Measurements from ENCODE around the gene MAP1LC3B. TPM values are rescaled to one million over a fixed set of nuclear protein-coding genes. Genes with fewer than 3 reads are reported as not detected.
"Not testable (repeated sequence)": the region's sequence is repeated elsewhere in the genome, so short reads cannot be mapped to it uniquely, and the experiment has no call there.

The MAP1LC3B gene
- total RNA-seq, 1 donor from 2014 or later = 141 TPM

DNA sequence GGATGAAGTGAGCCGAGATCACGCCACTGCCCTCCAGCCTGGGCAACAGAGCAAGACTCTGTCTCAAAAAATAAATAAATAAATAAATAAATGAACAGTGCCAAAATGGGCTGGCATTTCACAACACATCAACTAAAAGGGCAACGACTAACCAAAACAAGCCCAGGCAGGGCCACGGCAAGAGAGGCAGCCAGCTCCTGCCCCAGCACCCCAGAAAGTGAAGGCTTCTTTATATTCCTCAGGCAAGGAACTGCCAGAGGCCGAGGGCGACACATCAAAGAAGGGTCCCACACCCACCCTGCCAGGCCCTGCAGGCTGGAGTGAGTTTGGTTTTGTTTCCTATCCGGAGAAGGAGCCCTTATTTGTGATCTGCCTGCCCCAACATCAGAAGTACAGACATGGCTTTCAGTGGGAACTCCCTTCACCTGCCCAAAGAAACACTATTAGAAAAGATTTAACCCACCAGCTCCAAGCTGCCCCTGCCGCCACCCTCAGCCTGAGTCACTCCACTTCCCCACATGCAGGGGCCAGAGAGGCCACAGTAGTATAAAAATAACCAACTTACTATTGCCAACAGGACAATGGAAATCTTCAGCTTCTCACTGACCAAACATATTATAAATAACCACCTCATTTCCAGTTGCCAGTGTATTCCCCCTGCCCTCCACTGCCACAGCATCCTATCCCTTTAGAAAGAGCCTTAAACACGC is 16.6 kb upstream of the MAP1LC3B start:
- Mint-ChIP-seq H3K27ac (ENCODE audit: unreplicated experiment) (peak overlapping the region; percentile 40), H3K36me3 (ENCODE audit: unreplicated experiment) (peaks cover 3% of the 10 kb centered on the region), H3K4me3 (ENCODE audit: unreplicated experiment) (no peak overlapping the region), H3K4me1 (ENCODE audit: unreplicated experiment) (peaks cover 18% of the 10 kb centered on the region), H3K9me3 (ENCODE audit: unreplicated experiment) (no peaks in the 10 kb centered on the region), H3K27me3 (ENCODE audit: unreplicated experiment) (no peaks in the 10 kb centered on the region)
- TF ChIP-seq, protein P1, sequence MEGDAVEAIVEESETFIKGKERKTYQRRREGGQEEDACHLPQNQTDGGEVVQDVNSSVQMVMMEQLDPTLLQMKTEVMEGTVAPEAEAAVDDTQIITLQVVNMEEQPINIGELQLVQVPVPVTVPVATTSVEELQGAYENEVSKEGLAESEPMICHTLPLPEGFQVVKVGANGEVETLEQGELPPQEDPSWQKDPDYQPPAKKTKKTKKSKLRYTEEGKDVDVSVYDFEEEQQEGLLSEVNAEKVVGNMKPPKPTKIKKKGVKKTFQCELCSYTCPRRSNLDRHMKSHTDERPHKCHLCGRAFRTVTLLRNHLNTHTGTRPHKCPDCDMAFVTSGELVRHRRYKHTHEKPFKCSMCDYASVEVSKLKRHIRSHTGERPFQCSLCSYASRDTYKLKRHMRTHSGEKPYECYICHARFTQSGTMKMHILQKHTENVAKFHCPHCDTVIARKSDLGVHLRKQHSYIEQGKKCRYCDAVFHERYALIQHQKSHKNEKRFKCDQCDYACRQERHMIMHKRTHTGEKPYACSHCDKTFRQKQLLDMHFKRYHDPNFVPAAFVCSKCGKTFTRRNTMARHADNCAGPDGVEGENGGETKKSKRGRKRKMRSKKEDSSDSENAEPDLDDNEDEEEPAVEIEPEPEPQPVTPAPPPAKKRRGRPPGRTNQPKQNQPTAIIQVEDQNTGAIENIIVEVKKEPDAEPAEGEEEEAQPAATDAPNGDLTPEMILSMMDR (IDR thresholded peaks at IDR 0.05) = no peak
- no peak for DNase-seq (ENCODE audit: extremely low spot score, unreplicated experiment)

DNA sequence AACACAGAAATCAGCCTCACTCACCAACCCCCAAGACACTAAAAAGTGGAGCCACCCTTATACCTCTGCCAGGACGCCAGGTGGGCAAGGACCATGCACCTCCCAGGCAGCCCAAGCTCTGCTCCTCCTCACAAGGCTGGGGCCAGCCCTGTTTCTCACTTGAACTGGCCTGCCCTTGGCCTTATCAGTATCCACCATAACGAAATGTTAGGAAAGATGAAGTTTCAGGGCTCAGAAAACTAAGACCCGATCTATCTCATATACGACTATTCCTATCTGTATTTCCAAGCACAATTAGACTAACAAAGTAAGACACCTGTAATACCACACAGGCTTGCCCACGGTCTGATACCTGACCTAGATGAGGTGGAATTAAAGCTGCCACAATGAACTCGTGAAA is 15.5 kb upstream of the MAP1LC3B start:
- Mint-ChIP-seq H3K27me3 (ENCODE audit: unreplicated experiment) (no peaks in the 10 kb centered on the region), H3K9me3 (ENCODE audit: unreplicated experiment) (no peaks in the 10 kb centered on the region), H3K4me3 (ENCODE audit: unreplicated experiment) (no peak overlapping the region), H3K4me1 (ENCODE audit: unreplicated experiment) (peaks cover 28% of the 10 kb centered on the region), H3K36me3 (ENCODE audit: unreplicated experiment) (peaks cover 3% of the 10 kb centered on the region), H3K27ac (ENCODE audit: unreplicated experiment) (peak overlapping the region; percentile 47)
- TF ChIP-seq, protein P1 (IDR thresholded peaks at IDR 0.05) = no peak
- DNase-seq (ENCODE audit: extremely low spot score, unreplicated experiment) = no peak

DNA sequence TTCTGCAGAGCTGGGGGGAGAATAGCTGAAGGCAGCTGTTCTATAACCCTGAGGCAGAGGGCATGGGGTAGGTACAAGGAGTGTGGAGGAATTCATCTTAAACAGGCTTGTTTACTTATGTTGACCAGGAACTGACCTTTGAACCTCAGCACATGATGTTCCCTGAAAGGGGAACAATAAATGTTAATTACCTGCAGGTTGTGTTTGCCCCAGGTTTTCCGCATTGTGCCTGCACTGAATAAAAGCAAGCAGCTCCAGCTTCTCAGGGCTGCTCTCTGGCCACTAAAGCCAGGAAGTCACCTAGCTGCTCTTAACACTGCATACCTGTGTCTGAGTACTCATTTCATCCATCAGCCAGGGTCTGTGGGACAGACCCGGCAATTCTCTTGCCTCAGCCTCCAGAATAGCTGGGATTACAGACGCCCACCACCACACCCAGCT is 12.8 kb upstream of the MAP1LC3B start:
- not testable (repeated sequence) for DNase-seq (ENCODE audit: extremely low spot score, unreplicated experiment); H3K36me3 Mint-ChIP-seq (ENCODE audit: unreplicated experiment); H3K4me3 Mint-ChIP-seq (ENCODE audit: unreplicated experiment); H3K27ac Mint-ChIP-seq (ENCODE audit: unreplicated experiment); H3K27me3 Mint-ChIP-seq (ENCODE audit: unreplicated experiment); H3K9me3 Mint-ChIP-seq (ENCODE audit: unreplicated experiment)
- peaks cover 39% of the 10 kb centered on the region for H3K4me1 Mint-ChIP-seq (ENCODE audit: unreplicated experiment)

DNA sequence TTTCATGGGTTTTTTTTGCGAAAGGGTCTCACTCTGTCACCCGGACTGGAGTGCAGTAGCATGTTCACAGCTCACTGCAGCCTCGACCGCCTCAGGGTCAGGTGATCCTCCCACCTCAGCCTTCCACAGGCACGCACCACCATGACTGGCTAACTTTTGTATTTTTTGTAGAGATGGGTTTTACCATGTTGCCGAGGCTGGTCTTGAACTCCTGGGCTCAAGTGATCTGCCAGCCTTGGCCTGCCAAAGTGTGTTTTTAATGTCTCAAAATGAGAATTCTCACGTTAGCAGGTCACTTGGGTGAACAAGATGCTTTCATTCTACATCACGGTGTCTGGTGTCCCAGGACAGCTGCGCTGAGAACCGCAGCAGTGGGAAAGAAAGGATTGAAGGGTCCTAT is 11.7 kb upstream of the MAP1LC3B start:
- H3K27ac Mint-ChIP-seq (ENCODE audit: unreplicated experiment) = peak overlapping the region; percentile 55
- DNase-seq (ENCODE audit: extremely low spot score, unreplicated experiment) = no peak

GRCh38 chr16:87380881-87381280 is 11.3 kb upstream of the MAP1LC3B start:
- Mint-ChIP-seq H3K4me3 (ENCODE audit: unreplicated experiment) (peak overlapping the region; percentile 41), H3K4me1 (ENCODE audit: unreplicated experiment) (peaks cover 36% of the 10 kb centered on the region), H3K27ac (ENCODE audit: unreplicated experiment) (peak overlapping the region; percentile 55), H3K9me3 (ENCODE audit: unreplicated experiment) (no peaks in the 10 kb centered on the region), H3K36me3 (ENCODE audit: unreplicated experiment) (peaks cover 3% of the 10 kb centered on the region), H3K27me3 (ENCODE audit: unreplicated experiment) (no peaks in the 10 kb centered on the region)
- no peak for DNase-seq (ENCODE audit: extremely low spot score, unreplicated experiment)
- TF ChIP-seq, protein P1 (IDR thresholded peaks at IDR 0.05) = no peak

More for the DNA sequence above, 11.7 kb upstream of the MAP1LC3B start:
- Mint-ChIP-seq H3K36me3 (ENCODE audit: unreplicated experiment) (peaks cover 3% of the 10 kb centered on the region), H3K4me3 (ENCODE audit: unreplicated experiment) (no peak overlapping the region), H3K4me1 (ENCODE audit: unreplicated experiment) (peaks cover 41% of the 10 kb centered on the region), H3K27me3 (ENCODE audit: unreplicated experiment) (no peaks in the 10 kb centered on the region), H3K9me3 (ENCODE audit: unreplicated experiment) (no peaks in the 10 kb centered on the region)
- TF ChIP-seq, protein P1 (IDR thresholded peaks at IDR 0.05) = no peak
